Large intestine (tissue), 3 donors: ENCODE data around the gene ID4. TPM values are rescaled to one million over a fixed set of nuclear protein-coding genes. Genes with fewer than 3 reads are reported as not detected.

ENCODE experiments used
- DNase-seq, 2 donors: peaks; one replicate each; pipeline versions ENCODE4 v3.0.0 to v3.0.0-alpha.2; 2013
- H3K27ac ChIP-seq: one replicate; pipeline ENCODE4 v1.5.1; 2013; ENCODE audit warnings: low read length
- H3K27me3 ChIP-seq: 2 replicates; pipeline ENCODE4 v1.6.1; 2013; ENCODE audit warnings: low read length; ENCODE audit not compliant: control insufficient read depth, insufficient read depth
- H3K36me3 ChIP-seq: 2 replicates; pipeline ENCODE4 v1.6.1; 2013; ENCODE audit warnings: low read length; ENCODE audit not compliant: control insufficient read depth, insufficient read depth
- H3K4me1 ChIP-seq: one replicate; pipeline ENCODE4 v1.6.1; 2013; ENCODE audit warnings: low read length; ENCODE audit not compliant: control insufficient read depth, insufficient read depth
- H3K4me3 ChIP-seq: one replicate; pipeline ENCODE4 v1.5.1; 2013; ENCODE audit warnings: low read length
- H3K9me3 ChIP-seq: one replicate; pipeline ENCODE4 v1.6.1; 2013; ENCODE audit warnings: mild to moderate bottlenecking, low read depth, low read length, moderate library complexity; ENCODE audit not compliant: control insufficient read depth
- WGBS: methylation state at CpG from one replicate; pipeline ENCODE4 v1.1.5; 2013; ENCODE audit warnings: low lambda C conversion rate; ENCODE audit not compliant: insufficient coverage; 5-methylcytosine and 5-hydroxymethylcytosine counted together
- polyA plus RNA-seq: library from polyadenylated mRNA; unstranded; fragments of 120-200 nt; gene quantifications from one replicate; pipeline ENCODE4 v1.2.1, GENCODE V29; 2013

Gene ID4
- polyA plus RNA-seq, 1 donor: 41.6 TPM

DNA sequence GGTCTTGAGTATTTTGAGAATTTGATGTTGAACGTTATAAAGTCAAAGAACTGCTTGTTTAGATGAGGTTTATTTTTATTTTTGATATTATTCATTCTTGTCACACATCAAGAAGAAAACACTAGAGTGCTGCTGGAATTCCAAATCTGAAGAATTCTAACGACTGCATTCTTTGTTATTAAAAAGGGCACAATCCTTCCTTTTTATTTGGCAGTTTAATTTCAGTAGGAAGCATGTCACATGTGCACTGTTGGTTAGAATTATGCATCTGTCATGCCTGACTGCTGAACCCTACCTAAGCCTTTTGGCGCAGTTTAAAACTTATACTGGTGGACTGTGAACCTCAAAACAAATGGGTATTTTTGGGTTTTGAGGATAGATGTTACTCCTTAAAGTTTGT, 4.0 kb downstream of the ID4 start:
- Histone ChIP-seq H3K4me3 (no peak overlapping the region), H3K27me3 (peaks cover 36% of the 10 kb centered on the region), H3K9me3 (peaks cover 3% of the 10 kb centered on the region), H3K4me1 (no peaks in the 10 kb centered on the region), H3K27ac (no peak overlapping the region), H3K36me3 (no peaks in the 10 kb centered on the region)
- no peak for DNase-seq
- 33% methylated on average over 1 of the region's 3 CpGs for WGBS

GRCh38 chr6:19842030-19842615, 5.0 kb downstream of the ID4 start:
- no peaks in the 10 kb centered on the region for H3K36me3 ChIP-seq
- 67% methylated on average over 1 of the region's 4 CpGs for whole genome bisulfite sequencing
- H3K27me3 ChIP-seq: peaks cover 28% of the 10 kb centered on the region
- H3K9me3 ChIP-seq: peaks cover 3% of the 10 kb centered on the region
- no peak overlapping the region for H3K27ac ChIP-seq
- no peaks in the 10 kb centered on the region for H3K4me1 ChIP-seq
- DNase-seq: no peak
- no peak overlapping the region for H3K4me3 ChIP-seq

- H3K9me3 ChIP-seq: no peaks in the 10 kb centered on the region
- no peaks in the 10 kb centered on the region for H3K4me1 ChIP-seq
- H3K27me3 ChIP-seq: peaks cover 14% of the 10 kb centered on the region
- DNase-seq: no peak
- no peak overlapping the region for H3K27ac ChIP-seq
- H3K4me3 ChIP-seq: no peak overlapping the region
- no CpG with 5 or more reads among the region's 2 CpGs for WGBS
- no peaks in the 10 kb centered on the region for H3K36me3 ChIP-seq
These were observed 7.5 kb downstream of the ID4 start for GRCh38 chr6:19844689-19845088.

DNA sequence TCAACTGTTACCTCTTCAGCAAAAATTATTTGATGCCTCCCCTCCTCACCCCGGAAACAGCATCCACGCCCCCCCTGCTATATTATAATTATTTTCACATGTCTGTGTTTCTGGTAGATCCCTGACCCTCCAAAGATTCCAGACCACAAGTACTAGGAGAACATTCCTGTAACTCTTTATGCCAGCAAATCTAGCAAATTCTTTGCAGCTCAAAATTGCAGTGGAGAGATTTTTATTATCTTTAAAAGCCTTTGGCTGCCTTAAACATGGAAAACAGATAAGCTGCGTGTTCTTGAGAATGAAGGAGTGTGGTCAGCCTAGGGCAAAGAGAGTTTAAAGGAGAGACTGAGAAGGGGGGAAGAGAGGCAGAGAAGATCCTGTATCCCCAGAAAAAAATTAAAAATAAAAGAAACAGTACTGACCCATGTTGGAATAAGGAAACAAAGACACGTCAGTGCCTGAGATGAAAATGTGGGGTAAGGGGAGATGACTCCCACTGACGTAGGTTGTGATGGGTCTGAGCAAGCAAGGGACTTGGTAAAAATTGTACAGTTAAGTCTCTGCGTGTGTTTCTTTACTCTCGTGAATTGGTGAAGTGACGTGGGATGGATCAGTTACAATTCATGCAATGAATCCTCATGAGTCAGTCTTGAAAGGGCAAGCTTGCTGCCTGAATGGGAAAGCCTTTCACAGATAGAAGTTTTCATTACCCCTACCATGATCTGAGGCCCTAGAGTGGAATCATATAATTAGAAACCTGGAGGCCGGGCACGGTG, 8.3 kb downstream of the ID4 start:
- no peak for DNase-seq
- Histone ChIP-seq H3K4me1 (no peaks in the 10 kb centered on the region), H3K4me3 (no peak overlapping the region), H3K36me3 (no peaks in the 10 kb centered on the region), H3K27ac (no peak overlapping the region), H3K27me3 (peaks cover 10% of the 10 kb centered on the region), H3K9me3 (no peaks in the 10 kb centered on the region)
- 95% methylated on average over 3 of the region's 10 CpGs for WGBS

GRCh38 chr6:19848465-19849029, 11.4 kb downstream of the ID4 start:
- H3K27ac ChIP-seq: no peak overlapping the region
- no peak for DNase-seq
- H3K4me3 ChIP-seq: no peak overlapping the region
- no peaks in the 10 kb centered on the region for H3K36me3 ChIP-seq
- peaks cover 2% of the 10 kb centered on the region for H3K4me1 ChIP-seq
- peaks cover 3% of the 10 kb centered on the region for H3K27me3 ChIP-seq
- no CpG with 5 or more reads among the region's 2 CpGs for WGBS
- no peaks in the 10 kb centered on the region for H3K9me3 ChIP-seq

DNA sequence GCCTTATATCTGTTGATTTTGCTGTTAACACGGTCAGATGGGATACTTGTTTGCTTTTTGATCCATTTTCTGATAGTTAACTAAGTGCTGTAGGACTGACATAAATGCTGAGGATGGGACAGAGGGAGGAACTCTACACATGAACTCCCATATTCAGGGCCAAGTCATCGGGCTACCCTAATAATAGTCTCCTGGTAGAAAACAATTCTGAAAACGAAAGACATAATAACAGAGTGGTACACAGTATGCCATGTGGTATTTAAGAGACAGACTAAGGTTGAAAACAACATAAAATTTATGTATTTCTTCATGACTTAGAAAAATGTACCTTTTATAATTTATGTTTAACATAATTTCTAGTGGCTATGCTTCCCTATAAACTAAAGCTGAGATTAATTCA, 12.0 kb downstream of the ID4 start:
- no CpG with 5 or more reads among the region's 3 CpGs for WGBS
- peaks cover 3% of the 10 kb centered on the region for H3K27me3 ChIP-seq
- no peaks in the 10 kb centered on the region for H3K36me3 ChIP-seq
- no peaks in the 10 kb centered on the region for H3K9me3 ChIP-seq
- no peak for DNase-seq
- no peak overlapping the region for H3K4me3 ChIP-seq
- H3K27ac ChIP-seq: no peak overlapping the region
- H3K4me1 ChIP-seq: peaks cover 2% of the 10 kb centered on the region

DNA sequence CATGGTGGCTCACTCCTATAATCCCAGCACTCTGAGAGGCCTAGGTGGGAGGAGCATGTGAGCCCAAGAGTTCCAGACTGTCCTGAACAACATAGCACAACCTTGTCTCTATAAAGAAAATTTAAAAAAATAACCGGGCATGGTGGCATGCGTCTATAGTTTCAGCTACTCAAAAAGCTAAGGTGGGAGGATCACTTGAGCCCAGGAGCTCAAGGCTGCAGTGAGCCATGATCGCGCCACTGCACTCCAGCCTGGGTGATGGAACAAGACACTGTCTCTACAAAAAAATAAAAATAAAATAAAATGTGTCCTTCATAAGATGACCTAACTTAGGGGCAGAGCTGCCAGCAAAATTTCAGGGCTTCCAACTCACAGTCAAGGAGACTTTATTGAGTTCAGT, 12.6 kb downstream of the ID4 start:
- DNase-seq: no peak
- WGBS: no CpG with 5 or more reads among the region's 4 CpGs
- no peak overlapping the region for H3K27ac ChIP-seq
- H3K4me3 ChIP-seq: no peak overlapping the region
- H3K27me3 ChIP-seq: no peaks in the 10 kb centered on the region
- no peaks in the 10 kb centered on the region for H3K9me3 ChIP-seq
- peaks cover 2% of the 10 kb centered on the region for H3K4me1 ChIP-seq
- no peaks in the 10 kb centered on the region for H3K36me3 ChIP-seq

DNA sequence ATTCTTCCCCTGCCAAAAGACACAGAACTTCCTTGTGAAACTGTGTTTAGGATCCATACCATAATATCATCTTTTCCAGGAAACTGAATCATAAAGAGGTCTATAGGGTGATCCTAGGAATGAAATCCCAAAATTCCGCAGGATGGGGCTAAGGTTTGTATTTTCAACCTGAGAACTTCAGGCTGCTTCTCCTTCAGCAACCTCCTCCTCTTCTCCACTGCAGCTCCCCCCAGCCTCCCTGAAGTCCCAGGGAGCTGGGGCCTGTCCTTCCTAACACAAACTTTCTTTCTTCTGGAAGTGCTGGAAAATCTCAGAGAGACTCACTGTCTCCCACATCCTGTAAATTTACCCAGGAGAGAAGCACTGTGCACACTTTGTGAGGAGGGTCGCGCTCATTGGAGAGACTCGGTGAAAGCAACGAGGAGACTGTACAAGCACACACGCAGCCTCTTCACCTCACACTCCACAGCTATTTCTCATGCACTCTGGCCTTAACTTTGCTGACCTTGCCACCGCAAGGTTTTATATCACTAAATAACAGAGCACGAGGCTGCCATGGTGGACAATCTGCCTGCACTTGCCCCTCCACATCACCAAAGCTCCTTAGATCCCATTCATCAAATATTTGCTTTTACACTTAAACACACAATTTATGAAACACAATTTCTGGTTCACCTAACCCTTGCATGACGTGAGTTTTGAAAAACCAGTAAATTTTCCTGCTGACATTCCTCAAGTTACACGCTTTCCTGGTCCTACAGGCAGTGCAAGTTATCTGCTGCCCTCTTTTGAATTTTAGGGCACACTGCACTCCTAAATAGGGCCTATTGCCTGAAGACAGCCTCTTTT, 14.3 kb downstream of the ID4 start:
- Histone ChIP-seq H3K9me3 (no peaks in the 10 kb centered on the region), H3K4me3 (no peak overlapping the region), H3K36me3 (no peaks in the 10 kb centered on the region), H3K27me3 (no peaks in the 10 kb centered on the region), H3K4me1 (peaks cover 2% of the 10 kb centered on the region), H3K27ac (no peak overlapping the region)
- WGBS: 7% methylated on average over 2 of the region's 10 CpGs
- DNase-seq: peak; percentile 45 to 63

DNA sequence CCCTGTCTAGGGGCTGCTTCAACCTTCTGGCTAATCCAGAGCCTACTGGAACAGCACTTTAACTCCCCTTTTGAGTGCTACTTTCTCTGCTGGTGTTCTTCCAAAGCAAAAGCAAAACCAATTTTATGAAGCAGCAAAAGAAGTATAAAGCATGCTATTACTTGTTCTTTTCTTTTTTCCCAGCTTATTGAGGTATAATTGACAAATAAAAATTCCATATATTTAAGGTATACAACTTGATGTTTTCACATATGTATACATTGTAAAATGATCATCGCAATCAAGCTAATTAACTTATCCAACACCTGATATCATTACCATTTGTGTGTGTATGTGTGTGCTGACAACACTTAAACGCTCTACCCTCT, 14.9 kb downstream of the ID4 start:
- Histone ChIP-seq H3K27ac (no peak overlapping the region), H3K36me3 (no peaks in the 10 kb centered on the region), H3K27me3 (no peaks in the 10 kb centered on the region), H3K4me3 (no peak overlapping the region), H3K9me3 (no peaks in the 10 kb centered on the region), H3K4me1 (peaks cover 2% of the 10 kb centered on the region)
- WGBS: no CpG with 5 or more reads among the region's 2 CpGs
- DNase-seq: no peak

GRCh38 chr6:19852927-19853326, 15.8 kb downstream of the ID4 start:
- Histone ChIP-seq H3K27me3 (no peaks in the 10 kb centered on the region), H3K27ac (no peak overlapping the region), H3K4me3 (no peak overlapping the region), H3K36me3 (no peaks in the 10 kb centered on the region), H3K4me1 (peaks cover 2% of the 10 kb centered on the region), H3K9me3 (no peaks in the 10 kb centered on the region)
- no CpG with 5 or more reads among the region's 6 CpGs for WGBS
- no peak for DNase-seq
